SJSA1 (cell line): ENCODE data around the gene GBGT1. TPM values are rescaled to one million over a fixed set of nuclear protein-coding genes. Genes with fewer than 3 reads are reported as not detected.

Experiments
- DNase-seq, 2 experiments: peaks; one replicate each; pipeline ENCODE4 v3.0.0-alpha.2; 2015 to 2020; ENCODE audit warnings: low spot score in 2 of 2, low read depth in 1 of 2
- H3K27ac ChIP-seq: fragments of 250-450 bp; sonication (Bioruptor Pico); 2 replicates; pipeline ENCODE4 v1.5.1; 2020; ENCODE audit warnings: mild to moderate bottlenecking, moderate library complexity
- H3K27me3 ChIP-seq: fragments of 250-450 bp; sonication (Bioruptor Pico); replicated peaks from 2 replicates; pipeline ENCODE4 v1.5.1; 2020; ENCODE audit warnings: mild to moderate bottlenecking, moderate library complexity
- H3K36me3 ChIP-seq: fragments of 250-450 bp; sonication (Bioruptor Pico); 2 replicates; pipeline ENCODE4 v1.5.1; 2020; ENCODE audit warnings: mild to moderate bottlenecking
- H3K4me1 ChIP-seq: fragments of 250-450 bp; sonication (Bioruptor Pico); replicated peaks from 2 replicates; pipeline ENCODE4 v1.6.1; 2021; ENCODE audit warnings: mild to moderate bottlenecking
- H3K4me3 ChIP-seq: fragments of 250-450 bp; sonication (Bioruptor Pico); 2 replicates; pipeline ENCODE4 v1.5.1; 2020; ENCODE audit warnings: mild to moderate bottlenecking
- H3K9me3 ChIP-seq: fragments of 250-450 bp; sonication (Bioruptor Pico); replicated peaks from 2 replicates; pipeline ENCODE4 v1.5.1; 2020; ENCODE audit warnings: mild to moderate bottlenecking
- total RNA-seq: library from RNA; depleted of rRNA; stranded (reverse); fragments of >200 nt; shearing (Covaris generic); gene quantifications from 2 replicates; pipeline ENCODE4 v1.2.3, GENCODE V29; 2014

GBGT1 gene
- total RNA-seq, 1 experiment from 2014 or later = not detected

DNA sequence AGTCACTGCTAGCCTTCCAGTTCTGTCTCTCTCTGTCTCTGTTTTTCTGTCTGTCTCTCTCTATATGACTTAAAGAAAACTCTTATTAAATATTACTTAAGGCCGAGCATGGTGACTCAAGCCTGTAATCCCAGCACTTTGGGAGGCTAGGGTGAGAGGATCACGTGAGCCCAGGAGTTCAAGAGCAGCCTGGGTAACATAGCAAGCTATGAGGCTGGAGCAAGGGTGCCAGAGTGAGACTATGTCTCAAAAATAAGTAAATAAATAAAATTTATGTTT lies 1.7 kb upstream of the GBGT1 start:
- Histone ChIP-seq H3K36me3 (no peaks in the 10 kb centered on the region), H3K4me3 (no peak overlapping the region), H3K27ac (no peak overlapping the region), H3K4me1 (peaks cover 5% of the 10 kb centered on the region), H3K27me3 (peaks cover 13% of the 10 kb centered on the region), H3K9me3 (no peaks in the 10 kb centered on the region)
- DNase-seq = no peak

DNA sequence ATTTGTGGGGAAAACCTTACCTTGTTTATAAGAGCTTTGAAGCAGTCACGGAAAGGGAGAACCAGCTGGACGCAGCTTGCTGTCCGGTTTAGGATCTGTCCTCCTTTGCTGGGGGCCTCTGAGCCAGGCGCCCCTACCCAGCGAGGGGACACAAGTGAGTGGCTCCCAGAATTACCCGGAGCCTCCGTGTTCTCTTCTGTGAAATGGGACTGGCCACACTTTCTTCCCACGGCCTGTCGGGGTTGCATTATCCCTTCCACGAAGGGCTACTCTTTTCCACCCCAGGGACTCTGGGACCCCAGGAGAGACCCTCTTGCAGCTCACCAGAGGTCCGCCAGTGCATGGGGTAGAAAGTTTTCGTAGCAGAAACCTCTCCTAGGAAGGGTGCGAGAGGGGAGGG lies 477 bp upstream of the GBGT1 start:
- H3K4me1 ChIP-seq = peaks cover 5% of the 10 kb centered on the region

DNA sequence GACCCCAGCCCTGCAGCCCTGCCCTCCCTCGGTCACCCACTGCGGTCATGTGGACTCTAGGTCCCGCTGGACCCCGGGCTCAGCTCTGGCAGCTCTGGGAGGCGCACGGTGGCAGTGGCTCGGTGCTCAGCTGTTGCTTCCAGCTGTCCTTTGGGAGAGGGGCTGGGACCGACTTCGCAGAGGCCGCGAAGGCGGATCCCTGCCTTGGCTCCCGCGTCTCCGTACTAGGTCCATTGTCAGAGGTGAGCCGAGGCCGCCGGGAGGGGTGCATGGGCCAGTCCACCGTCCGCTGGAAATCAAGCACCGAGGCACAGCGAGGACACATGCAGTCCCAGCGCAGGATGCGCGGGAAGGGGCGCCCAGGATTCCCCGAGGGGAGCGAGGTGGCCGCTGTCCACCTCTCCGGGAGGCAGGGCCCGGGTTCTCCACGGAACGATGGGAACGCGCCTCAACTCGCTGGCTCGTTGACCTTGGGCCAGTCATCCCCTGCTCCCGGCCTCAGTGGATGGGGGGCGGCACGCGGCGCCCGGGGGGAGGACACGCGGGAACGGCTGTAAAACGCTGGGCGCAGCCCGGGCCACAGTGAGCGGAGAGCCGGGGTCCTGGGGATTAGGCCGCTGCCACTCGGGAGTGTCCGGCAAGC lies 732 bp downstream of the GBGT1 start:
- no peak for DNase-seq
- no peak overlapping the region; the same call in 1 of the 2 replicates for H3K4me3 ChIP-seq
- no peak overlapping the region for H3K27ac ChIP-seq
- no peaks in the 10 kb centered on the region for H3K9me3 ChIP-seq
- H3K27me3 ChIP-seq = peaks cover 13% of the 10 kb centered on the region
- peaks cover 5% of the 10 kb centered on the region for H3K4me1 ChIP-seq
- no peaks in the 10 kb centered on the region for H3K36me3 ChIP-seq

More for the DNA sequence above, 477 bp upstream of the GBGT1 start:
- Histone ChIP-seq H3K4me3 (peak overlapping the region; percentile 28; the same call in 1 of the 2 replicates), H3K27me3 (peaks cover 13% of the 10 kb centered on the region), H3K9me3 (no peaks in the 10 kb centered on the region), H3K27ac (no peak overlapping the region), H3K36me3 (no peaks in the 10 kb centered on the region)
- no peak for DNase-seq

DNA sequence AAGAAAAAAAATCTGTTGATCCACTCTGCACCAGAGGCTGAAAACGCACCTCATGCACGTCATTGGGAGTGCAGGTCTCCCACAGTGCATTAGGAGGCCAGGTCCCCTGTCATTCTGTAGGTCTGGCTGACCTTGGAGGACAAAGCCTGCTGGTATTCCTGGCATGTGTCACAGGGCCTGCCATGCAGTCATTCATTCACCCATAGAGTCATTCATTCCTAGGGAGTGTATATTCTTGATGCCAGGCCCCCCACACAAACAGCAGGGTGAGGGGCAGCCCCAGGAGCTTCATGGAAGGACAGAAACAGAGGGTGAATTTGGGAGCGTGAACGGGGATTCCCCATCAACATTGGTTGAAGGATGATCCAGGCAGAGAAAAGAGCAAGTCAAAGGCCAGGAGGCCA lies 2.2 kb downstream of the GBGT1 start:
- peaks cover 5% of the 10 kb centered on the region for H3K4me1 ChIP-seq
- no peaks in the 10 kb centered on the region for H3K36me3 ChIP-seq
- H3K9me3 ChIP-seq = no peaks in the 10 kb centered on the region
- H3K4me3 ChIP-seq = no peak overlapping the region
- no peak overlapping the region for H3K27ac ChIP-seq
- DNase-seq = no peak
- H3K27me3 ChIP-seq = peaks cover 13% of the 10 kb centered on the region

DNA sequence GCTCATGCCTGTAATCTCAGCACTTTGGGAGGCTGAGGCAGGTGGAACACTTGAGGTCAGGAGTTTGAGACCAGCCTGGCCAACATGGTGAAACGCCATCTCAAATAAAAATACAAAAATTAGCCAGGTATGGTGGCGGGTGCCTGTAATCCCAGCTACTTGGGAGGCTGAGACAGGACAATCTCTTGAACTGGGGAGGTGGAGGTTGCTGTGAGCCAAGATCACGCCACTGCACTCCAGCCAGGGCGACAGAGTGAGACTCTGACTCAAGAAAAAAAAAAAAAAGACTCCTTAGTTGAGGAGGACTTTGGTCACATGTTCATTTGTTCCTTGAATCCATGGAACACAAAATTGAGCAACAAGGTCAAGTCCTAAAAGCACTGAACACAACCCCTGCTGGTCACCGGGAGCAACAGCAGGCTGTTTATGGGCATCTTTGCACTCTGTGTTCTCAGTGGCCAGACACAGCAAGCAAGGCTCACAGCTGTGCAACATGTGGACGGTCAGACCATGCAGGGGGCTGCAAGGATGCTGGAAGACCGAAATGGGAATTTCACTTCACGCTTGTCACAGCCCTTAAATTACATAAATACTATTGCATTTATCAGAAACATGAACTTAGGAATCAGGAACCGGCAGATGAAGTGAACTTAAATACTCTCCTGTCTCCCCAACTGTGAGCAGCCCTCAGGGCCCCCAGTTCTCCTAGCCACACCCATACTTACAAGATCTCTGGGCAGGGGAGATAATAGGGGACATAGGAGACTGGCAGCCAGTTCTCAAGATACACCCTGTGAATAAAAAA lies 2.8 kb downstream of the GBGT1 start:
- no peak for DNase-seq
- Histone ChIP-seq H3K36me3 (no peaks in the 10 kb centered on the region), H3K9me3 (no peaks in the 10 kb centered on the region), H3K4me1 (peaks cover 5% of the 10 kb centered on the region), H3K27ac (no peak overlapping the region), H3K27me3 (peaks cover 13% of the 10 kb centered on the region), H3K4me3 (no peak overlapping the region)

DNA sequence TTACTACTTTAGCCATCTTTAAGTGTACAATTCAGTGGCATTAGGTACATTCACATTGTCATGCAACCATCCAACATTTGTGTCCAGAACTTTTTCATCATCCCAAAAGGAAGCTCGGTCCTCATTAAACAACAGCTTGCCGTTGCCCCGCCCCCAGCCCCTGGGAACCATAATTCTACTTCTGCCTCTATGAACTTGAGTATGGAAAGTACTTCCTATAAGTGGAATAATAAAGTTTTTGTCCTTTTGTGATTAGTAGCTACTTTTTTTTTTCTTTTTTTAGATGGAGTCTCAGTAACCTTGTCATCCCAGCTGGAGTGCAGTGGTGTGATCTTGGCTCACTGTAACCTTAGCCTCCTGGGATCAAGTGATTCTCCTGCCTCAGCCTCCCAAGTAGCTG lies 5.0 kb downstream of the GBGT1 start:
- no peaks in the 10 kb centered on the region for H3K9me3 ChIP-seq
- no peak overlapping the region for H3K4me3 ChIP-seq
- H3K27me3 ChIP-seq = peaks cover 10% of the 10 kb centered on the region
- DNase-seq = no peak
- H3K36me3 ChIP-seq = no peaks in the 10 kb centered on the region
- H3K27ac ChIP-seq = no peak overlapping the region
- H3K4me1 ChIP-seq = peaks cover 5% of the 10 kb centered on the region

DNA sequence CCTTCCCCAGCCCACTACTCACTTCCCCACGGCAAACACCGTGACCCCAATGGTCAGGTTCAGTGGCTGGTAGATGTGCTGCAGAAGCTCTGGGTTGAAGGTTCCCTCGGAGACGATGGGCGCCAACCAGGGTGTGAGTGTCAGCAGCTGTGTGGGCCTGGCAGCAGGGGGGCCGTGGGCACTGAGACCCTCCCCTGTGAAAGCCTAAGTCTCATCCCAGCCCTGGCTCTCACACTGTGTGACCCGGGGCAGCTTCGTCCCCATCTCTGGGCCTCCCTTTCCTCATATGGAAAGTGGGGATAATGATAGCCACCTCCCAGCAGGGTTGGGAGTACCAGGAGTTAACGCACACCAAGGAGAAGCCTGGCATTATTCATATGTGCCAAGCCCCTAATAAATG lies 8.6 kb downstream of the GBGT1 start:
- no peaks in the 10 kb centered on the region for H3K9me3 ChIP-seq
- no peaks in the 10 kb centered on the region for H3K36me3 ChIP-seq
- H3K27ac ChIP-seq = no peak overlapping the region
- H3K4me1 ChIP-seq = no peaks in the 10 kb centered on the region
- peak in 1 of 2 experiments; percentile 35 for DNase-seq
- no peaks in the 10 kb centered on the region for H3K27me3 ChIP-seq
- H3K4me3 ChIP-seq = no peak overlapping the region

GRCh38 chr9:133154097-133154989 lies 9.4 kb downstream of the GBGT1 start:
- Histone ChIP-seq H3K36me3 (no peaks in the 10 kb centered on the region), H3K4me1 (peaks cover 4% of the 10 kb centered on the region), H3K9me3 (no peaks in the 10 kb centered on the region), H3K4me3 (no peak overlapping the region), H3K27me3 (no peaks in the 10 kb centered on the region), H3K27ac (no peak overlapping the region)
- DNase-seq = peak in 1 of 2 experiments; percentile 30

DNA sequence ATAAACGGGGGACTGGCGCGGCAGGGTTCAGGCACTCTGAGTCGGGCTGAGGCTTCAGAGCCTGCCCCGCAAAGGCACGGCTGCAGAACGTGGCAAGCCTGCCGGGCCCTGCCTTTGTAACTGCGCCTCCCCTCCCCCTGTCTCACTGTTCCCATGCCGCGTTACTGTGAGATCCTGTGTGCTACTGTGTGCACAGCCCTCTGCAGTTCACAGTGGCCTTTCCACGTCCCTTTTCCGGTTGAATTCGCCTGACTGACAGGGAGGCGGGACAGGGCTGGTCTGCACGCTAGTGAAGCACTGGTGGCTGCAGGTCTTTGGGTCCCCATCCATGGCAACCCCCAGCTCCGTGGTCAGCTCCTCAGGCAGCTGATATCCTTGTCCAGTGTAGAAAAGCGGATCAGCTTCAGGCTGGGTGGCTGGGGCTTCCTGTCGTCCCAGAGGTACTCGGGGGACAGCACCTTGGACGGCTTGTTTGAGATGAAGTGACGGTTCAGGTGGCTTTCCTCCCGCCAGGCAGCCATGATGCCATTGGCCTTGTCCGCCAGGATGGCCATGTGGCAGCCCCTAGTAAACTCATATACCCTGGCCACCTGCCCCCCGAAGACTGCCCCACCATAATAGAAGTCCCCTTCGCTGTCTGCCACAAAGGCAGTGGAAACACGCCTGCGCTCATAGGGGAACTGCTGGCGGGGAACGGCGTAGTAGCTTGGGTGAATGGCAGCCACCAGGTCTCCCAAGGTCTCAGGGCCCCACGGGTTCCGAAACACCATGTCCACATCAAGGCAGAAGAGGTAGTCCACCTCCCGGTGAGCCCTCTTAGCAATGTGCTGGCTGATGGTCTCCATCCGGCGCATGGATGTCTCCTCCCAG lies 10.3 kb downstream of the GBGT1 start:
- DNase-seq = no peak
- Histone ChIP-seq H3K27ac (no peak overlapping the region), H3K4me3 (no peak overlapping the region), H3K4me1 (peaks cover 10% of the 10 kb centered on the region), H3K27me3 (no peaks in the 10 kb centered on the region), H3K36me3 (no peaks in the 10 kb centered on the region), H3K9me3 (no peaks in the 10 kb centered on the region)

- Histone ChIP-seq H3K4me3 (no peak overlapping the region), H3K9me3 (no peaks in the 10 kb centered on the region), H3K27me3 (no peaks in the 10 kb centered on the region), H3K4me1 (peaks cover 12% of the 10 kb centered on the region), H3K36me3 (no peaks in the 10 kb centered on the region), H3K27ac (no peak overlapping the region)
- no peak for DNase-seq
Measured at GRCh38 chr9:133151601-133152525, 11.9 kb downstream of the GBGT1 start.

DNA sequence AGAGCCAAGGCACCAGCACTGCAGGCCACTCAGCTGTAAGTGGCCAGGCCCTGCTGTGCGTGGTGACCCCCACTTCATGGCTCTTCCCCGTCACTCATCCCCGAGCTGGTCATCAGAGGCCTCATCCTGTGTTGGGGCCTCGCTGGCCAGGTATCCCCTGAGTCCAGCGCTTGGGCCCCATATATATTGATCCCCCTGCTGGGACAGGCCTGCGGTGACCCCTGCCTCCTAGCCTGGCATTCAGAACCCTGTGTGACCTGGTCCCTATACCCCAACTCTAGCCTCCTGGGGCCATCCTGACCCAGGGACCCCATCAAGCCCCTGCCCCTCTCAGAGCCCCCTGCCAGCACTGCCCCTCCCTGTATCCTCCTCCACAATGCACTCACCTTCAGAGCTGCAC lies 12.7 kb downstream of the GBGT1 start:
- no peak overlapping the region for H3K4me3 ChIP-seq
- no peaks in the 10 kb centered on the region for H3K36me3 ChIP-seq
- no peak for DNase-seq
- no peak overlapping the region for H3K27ac ChIP-seq
- H3K27me3 ChIP-seq = no peaks in the 10 kb centered on the region
- peaks cover 12% of the 10 kb centered on the region for H3K4me1 ChIP-seq
- no peaks in the 10 kb centered on the region for H3K9me3 ChIP-seq

DNA sequence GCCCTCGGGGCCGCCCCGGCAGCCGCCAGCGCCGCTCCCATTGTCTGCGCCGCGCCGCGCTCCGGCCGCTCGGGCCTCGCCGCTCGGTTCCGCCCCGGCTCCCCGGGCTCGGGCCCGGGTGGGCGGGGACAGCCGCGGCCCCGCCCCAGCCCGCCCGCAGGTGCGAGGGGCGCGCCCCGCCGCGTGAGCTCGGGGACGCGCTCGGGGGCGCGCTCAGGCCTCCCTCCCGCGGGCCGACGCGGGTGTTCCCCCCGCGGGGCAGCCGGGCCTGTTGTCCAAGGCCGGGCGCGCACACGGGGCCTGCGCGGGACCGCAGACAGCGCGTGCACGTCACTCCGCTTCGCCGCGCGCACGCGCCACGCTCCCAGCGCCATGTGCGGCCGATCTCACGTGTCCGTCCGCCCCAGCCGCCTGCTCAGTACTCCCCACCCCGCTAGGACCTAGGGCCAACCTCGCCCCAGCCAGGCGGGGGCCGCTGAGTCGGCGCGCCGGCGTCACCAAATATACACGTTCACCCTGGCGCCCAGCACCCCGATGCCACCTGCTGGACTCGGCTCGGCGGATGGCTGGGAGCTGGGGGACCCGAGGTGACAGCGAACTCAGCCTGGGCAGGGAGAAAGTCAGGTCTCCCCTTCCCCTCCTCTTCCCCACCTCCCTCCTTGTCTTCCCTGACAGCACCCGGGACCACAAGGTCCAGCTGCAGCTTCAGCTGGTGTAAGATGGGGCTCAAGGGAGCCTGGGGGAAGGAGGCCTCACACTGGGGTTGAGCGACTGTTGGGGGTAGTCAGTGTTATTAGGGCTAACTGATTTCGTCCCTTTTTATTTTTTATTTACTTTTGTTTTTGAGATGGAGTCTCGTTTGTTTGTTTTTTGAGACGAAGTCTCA lies 14.3 kb downstream of the GBGT1 start:
- H3K27ac ChIP-seq = no peak overlapping the region
- no peaks in the 10 kb centered on the region for H3K36me3 ChIP-seq
- no peaks in the 10 kb centered on the region for H3K27me3 ChIP-seq
- peaks cover 18% of the 10 kb centered on the region for H3K4me1 ChIP-seq
- DNase-seq = peak; percentile 73 to 77
- H3K4me3 ChIP-seq = peak overlapping the region; percentile 52
- no peaks in the 10 kb centered on the region for H3K9me3 ChIP-seq
